ENCODE measurements around the gene ZFHX3. TPM values are rescaled to one million over a fixed set of nuclear protein-coding genes. Genes with fewer than 3 reads are reported as not detected.

The ZFHX3 gene
- total and polyA plus RNA-seq, 2 donors (not counting 3 experiments of a cell fraction or from before 2014, with no cell fraction given): 3.7 to 18.8 TPM

DNA sequence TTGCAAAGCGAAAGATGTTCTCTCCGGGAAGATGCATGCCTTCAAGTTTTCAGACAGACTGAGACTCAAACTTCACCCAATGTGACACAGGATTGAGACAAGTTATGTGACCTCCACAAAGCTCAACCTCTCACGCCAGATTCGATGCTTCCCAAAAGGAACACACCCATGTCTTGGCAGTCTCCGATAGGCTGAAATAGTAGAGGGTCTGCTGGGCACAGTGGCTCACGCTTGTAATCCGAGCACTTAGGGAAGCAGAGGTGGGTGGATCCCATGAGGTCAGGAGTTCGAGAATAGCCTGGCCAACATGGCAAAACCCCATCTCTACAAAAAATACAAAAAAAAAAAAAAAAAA, 22.1 kb downstream of the ZFHX3 start:
- TF ChIP-seq, protein P1, sequence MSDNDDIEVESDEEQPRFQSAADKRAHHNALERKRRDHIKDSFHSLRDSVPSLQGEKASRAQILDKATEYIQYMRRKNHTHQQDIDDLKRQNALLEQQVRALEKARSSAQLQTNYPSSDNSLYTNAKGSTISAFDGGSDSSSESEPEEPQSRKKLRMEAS (IDR thresholded peaks at IDR 0.05; ENCODE audit: insufficient read depth, insufficient read length): no peak
- no peak for TF ChIP-seq POLR2A (IDR thresholded peaks at IDR 0.05; ENCODE audit: low read depth, low read length)
- no peak for TF ChIP-seq JUN (IDR thresholded peaks at IDR 0.05; ENCODE audit: borderline replicate concordance, insufficient read depth, insufficient read length, low read depth)
- TF ChIP-seq, protein P2, sequence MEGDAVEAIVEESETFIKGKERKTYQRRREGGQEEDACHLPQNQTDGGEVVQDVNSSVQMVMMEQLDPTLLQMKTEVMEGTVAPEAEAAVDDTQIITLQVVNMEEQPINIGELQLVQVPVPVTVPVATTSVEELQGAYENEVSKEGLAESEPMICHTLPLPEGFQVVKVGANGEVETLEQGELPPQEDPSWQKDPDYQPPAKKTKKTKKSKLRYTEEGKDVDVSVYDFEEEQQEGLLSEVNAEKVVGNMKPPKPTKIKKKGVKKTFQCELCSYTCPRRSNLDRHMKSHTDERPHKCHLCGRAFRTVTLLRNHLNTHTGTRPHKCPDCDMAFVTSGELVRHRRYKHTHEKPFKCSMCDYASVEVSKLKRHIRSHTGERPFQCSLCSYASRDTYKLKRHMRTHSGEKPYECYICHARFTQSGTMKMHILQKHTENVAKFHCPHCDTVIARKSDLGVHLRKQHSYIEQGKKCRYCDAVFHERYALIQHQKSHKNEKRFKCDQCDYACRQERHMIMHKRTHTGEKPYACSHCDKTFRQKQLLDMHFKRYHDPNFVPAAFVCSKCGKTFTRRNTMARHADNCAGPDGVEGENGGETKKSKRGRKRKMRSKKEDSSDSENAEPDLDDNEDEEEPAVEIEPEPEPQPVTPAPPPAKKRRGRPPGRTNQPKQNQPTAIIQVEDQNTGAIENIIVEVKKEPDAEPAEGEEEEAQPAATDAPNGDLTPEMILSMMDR (IDR thresholded peaks at IDR 0.05; ENCODE audit: extremely low read depth in 1 of 2, insufficient read depth in 1 of 2, low read depth in 1 of 2, low read length in 2 of 2): no peak
- no peak for TF ChIP-seq POLR2AphosphoS5 (IDR thresholded peaks at IDR 0.05; ENCODE audit: insufficient read depth, low read depth, low read length)
- no peak for TF ChIP-seq FOS (IDR thresholded peaks at IDR 0.05; ENCODE audit: borderline replicate concordance, insufficient read depth, low read length)
- no peak for TF ChIP-seq GATA2 (IDR thresholded peaks at IDR 0.05; ENCODE audit: insufficient read depth, insufficient read length, low read depth, low read length)
- TF ChIP-seq EZH2 (IDR thresholded peaks at IDR 0.05; ENCODE audit: borderline replicate concordance, low read depth, low read length, severe bottlenecking): no peak
- TF ChIP-seq MYC (IDR thresholded peaks at IDR 0.05; ENCODE audit: low read depth, low read length): no peak
- Histone ChIP-seq H3K9me3 (replicated peaks; ENCODE audit: control insufficient read depth, insufficient read depth, low read length) (no peaks in the 10 kb centered on the region), H3K4me2 (ENCODE audit: insufficient read depth, low read length) (no peak overlapping the region), H3K4me3 (replicated peaks in 1 of 3; ENCODE audit: insufficient read depth in 1 of 3, low read depth in 1 of 3, low read length in 3 of 3) (no peak overlapping the region), H2AFZ (ENCODE audit: low read depth, low read length) (no peak overlapping the region), H3K9ac (replicated peaks; ENCODE audit: extremely low read depth, insufficient read depth, low read length) (no peak overlapping the region), H3K27ac (ENCODE audit: insufficient read depth, low read depth, low read length) (no peak overlapping the region), H3K9me1 (replicated peaks; ENCODE audit: control insufficient read depth, extremely low read depth, insufficient read depth, low read length) (no peaks in the 10 kb centered on the region), H3K4me1 (ENCODE audit: control insufficient read depth, extremely low read depth, insufficient read depth, low read length) (peaks cover 6% of the 10 kb centered on the region), H3K36me3 (ENCODE audit: control insufficient read depth in 2 of 2, extremely low read depth in 1 of 2, insufficient read depth in 2 of 2, low read length in 2 of 2) (no peaks in the 10 kb centered on the region), H3K27me3 (ENCODE audit: control insufficient read depth in 2 of 2, insufficient read depth in 2 of 2, low read length in 2 of 2) (no peaks in the 10 kb centered on the region), H4K20me1 (replicated peaks; ENCODE audit: control insufficient read depth, extremely low read depth, insufficient read depth, low read length) (no peaks in the 10 kb centered on the region), H3K79me2 (ENCODE audit: control insufficient read depth, insufficient read depth, low read length) (peaks cover 38% of the 10 kb centered on the region)
- ChIA-PET POLR2A (no interaction called here), CTCF (interaction anchor here (1.3 kb wide), 1 partner anchor 193 kb away, joined by 7 read pairs; no protein-coding TSS in a partner anchor)
- no TSS peak for BruUV-seq (replicated peaks)
- FAIRE-seq (no peak), DNase-seq (ENCODE audit: low read depth, low spot score) (no peak)
- dilution Hi-C loops (cut with MboI; ENCODE audit: extremely low pct_ligation_motif_present, low sequenced_read_pairs) (no loop called here), intact Hi-C loops (cut with micrococcal nuclease) (loop anchor here (1.0 kb wide), 1 partner anchor 22 kb away; the partner anchor contains the start of gene ZFHX3)

All from endothelial cell of umbilical vein (primary cell).